Body of pancreas (tissue), 4 donors: ENCODE measurements around the gene MAMDC2.

Source experiments
- POLR2A ChIP-seq, 3 donors: fragments of 450-650 bp; IDR thresholded peaks; one replicate each; pipeline ENCODE4 v1.6.1; 2016; ENCODE audit warnings: antibody characterized with exemption in 3 of 3, mild to moderate bottlenecking in 2 of 3
- TF ChIP-seq, protein P1 (sequence below), 7 experiments: fragments of 450-650 bp in 4 of 7; fragments of 200-600 bp in 3 of 7; sonication (generic) in 3 of 7; IDR thresholded peaks; one replicate each; pipeline ENCODE4 v1.5.1; 2016 to 2019; ENCODE audit warnings: antibody characterized with exemption in 7 of 7

GRCh38 chr9:70015099-70015498, 28.5 kb upstream of the MAMDC2 start:
- TF ChIP-seq POLR2A (IDR thresholded peaks at IDR 0.05): no peak
- TF ChIP-seq, protein P1, sequence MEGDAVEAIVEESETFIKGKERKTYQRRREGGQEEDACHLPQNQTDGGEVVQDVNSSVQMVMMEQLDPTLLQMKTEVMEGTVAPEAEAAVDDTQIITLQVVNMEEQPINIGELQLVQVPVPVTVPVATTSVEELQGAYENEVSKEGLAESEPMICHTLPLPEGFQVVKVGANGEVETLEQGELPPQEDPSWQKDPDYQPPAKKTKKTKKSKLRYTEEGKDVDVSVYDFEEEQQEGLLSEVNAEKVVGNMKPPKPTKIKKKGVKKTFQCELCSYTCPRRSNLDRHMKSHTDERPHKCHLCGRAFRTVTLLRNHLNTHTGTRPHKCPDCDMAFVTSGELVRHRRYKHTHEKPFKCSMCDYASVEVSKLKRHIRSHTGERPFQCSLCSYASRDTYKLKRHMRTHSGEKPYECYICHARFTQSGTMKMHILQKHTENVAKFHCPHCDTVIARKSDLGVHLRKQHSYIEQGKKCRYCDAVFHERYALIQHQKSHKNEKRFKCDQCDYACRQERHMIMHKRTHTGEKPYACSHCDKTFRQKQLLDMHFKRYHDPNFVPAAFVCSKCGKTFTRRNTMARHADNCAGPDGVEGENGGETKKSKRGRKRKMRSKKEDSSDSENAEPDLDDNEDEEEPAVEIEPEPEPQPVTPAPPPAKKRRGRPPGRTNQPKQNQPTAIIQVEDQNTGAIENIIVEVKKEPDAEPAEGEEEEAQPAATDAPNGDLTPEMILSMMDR (IDR thresholded peaks at IDR 0.05): no peak
